Right lung (tissue), 5 donors: ENCODE results near the gene ARHGEF25. TPM values are rescaled to one million over a fixed set of nuclear protein-coding genes. Genes with fewer than 3 reads are reported as not detected.
"Not testable (repeated sequence)": the region's sequence is repeated elsewhere in the genome, so short reads cannot be mapped to it uniquely, and the experiment has no call there.

Experiments
- DNase-seq, 2 donors: peaks; one replicate each; pipeline ENCODE4 v3.0.0-alpha.2; 2013
- polyA plus RNA-seq, 5 donors: library from polyadenylated mRNA; unstranded; fragments of 120-200 nt; gene quantifications; one replicate each; pipeline versions ENCODE4 v1.2.1 to v1.2.3, GENCODE V29; 2013; ENCODE audit warnings: inconsistent platforms in 1 of 5, low replicate concordance in 1 of 5; ENCODE audit not compliant: insufficient read length in 5 of 5, insufficient read depth in 1 of 5

ARHGEF25 gene
- polyA plus RNA-seq, 5 donors: 38.6 to 50.4 (median 46.4) TPM

DNA sequence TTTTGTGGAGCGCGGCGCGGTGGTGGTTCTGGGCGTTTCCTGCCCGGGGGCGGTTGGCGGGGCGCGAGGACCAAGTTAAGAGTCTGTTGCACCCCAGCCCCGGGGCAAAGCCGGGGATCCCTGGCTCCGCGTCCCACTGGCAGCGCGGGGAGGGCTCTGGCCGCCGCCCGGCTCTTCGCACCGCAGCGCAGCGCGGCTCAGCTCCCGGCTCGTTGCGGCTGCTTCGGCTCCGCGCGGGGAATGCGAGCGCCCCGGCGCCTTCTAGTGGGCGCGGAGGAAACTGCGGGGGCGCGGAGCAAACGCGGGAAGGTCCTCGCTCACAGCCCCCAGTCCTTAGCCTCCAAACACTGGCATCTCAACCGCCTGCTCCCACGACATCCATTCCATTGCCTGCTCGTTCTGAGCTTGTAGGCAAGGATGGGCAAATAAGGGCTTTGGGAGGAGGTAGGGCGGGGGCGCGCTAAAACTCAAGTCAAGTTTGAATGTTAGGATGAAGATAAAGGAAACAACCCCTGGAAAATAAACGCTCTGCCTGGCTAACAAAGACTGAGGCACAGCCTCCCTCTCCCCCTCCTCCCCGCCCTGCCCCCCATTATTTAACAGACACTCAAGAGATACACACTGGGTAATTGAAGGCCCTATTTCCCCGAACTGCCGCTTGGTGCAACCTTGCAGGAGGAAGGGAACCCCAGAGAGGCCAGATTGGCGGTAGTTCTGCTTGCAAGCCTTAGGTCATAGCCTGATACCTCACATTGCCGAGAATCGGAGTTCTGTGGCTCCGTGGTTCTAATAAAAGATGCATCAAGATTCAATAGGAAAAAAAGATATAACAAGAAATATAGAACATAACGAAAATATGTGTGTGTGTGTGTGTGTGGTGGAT lies 22.0 kb downstream of the ARHGEF25 start, which contains the start of gene B4GALNT1:
TSS of gene B4GALNT1 (minus strand) at position 244 of the 883 bp plus-strand sequence. CDS start 1,069 bp downstream, outside the sequence.
- peak; percentile 41 to 46 for DNase-seq

DNA sequence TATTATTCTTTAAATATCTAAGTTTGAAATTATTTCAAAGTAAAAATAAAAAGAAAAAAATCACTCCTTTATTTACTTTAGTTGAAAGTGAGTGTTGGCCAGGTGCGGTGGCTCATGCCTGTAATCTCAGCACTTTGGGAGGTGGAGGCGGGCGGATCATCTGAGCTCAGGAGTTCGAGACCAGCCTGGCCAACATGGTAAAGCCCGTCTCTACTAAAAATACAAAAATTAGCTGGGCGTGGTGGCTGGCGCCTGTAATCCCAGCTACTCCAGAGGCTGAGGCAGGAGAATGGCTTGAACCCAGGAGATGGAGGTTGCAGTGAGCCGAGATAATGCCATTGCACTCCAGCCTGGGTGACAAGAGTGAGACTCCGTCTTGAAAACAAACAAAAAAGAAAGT lies 25.5 kb downstream of the ARHGEF25 start:
- DNase-seq: not testable (repeated sequence)

DNA sequence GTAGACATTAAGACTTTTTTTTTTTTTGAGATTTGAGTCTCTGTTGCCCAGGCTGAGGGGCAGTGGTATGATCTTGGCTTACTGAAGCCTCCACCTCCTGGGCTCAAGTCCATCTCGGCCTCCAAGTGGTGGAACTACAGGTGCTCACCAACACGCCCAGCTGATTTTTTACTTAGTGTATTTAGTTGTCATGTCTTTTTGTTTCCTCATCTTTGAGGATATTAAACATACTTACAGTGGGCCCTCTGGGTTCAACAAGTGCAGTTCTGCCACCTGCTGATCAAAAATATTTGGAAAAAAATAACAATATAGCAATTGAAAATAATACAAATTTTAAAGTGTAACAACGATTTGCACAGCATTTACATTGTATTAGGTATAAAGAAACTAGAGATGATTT lies 26.1 kb downstream of the ARHGEF25 start:
- DNase-seq: no peak

DNA sequence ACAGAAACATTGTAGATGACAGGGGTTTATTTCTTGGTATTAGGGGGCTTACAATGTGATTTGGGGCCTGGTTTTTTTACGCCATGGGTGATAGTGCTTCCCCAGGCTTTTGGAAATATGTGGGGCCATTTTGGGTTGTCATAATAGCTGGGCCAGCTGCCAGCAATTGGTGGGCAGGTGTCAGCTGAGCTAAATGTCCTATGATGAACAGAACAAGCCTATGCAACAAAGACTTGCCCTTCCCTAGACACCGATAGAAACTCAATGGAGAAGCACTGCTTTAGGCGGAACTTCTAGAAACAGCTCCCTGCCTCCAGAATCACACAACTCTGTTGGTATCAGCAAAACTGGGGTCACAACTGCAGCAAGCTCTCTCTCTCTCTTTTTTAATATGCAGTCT lies 26.9 kb downstream of the ARHGEF25 start:
- DNase-seq: no peak

GRCh38 chr12:57640175-57641042 lies 29.2 kb downstream of the ARHGEF25 start:
- DNase-seq: no peak

- no peak for DNase-seq
Measured at GRCh38 chr12:57641699-57642442, 30.6 kb downstream of the ARHGEF25 start.

GRCh38 chr12:57645990-57646658 lies 34.9 kb downstream of the ARHGEF25 start:
- DNase-seq: not testable (repeated sequence)

DNA sequence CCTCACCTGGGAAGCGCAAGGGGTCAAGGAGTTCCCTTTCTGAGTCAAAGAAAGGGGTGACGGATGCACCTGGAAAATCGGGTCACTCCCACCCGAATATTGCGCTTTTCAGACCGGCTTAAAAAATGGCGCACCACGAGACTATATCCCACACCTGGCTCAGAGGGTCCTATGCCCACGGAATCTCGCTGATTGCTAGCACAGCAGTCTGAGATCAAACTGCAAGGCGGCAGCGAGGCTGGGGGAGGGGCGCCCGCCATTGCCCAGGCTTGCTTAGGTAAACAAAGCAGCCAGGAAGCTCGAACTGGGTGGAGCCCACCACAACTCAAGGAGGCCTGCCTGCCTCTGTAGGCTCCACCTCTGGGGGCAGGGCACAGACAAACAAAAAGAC lies 35.4 kb downstream of the ARHGEF25 start:
- DNase-seq: not testable (repeated sequence)

- DNase-seq: no peak
Measured at GRCh38 chr12:57654042-57654441, 42.8 kb downstream of the ARHGEF25 start.

GRCh38 chr12:57655541-57656240 lies 44.5 kb downstream of the ARHGEF25 start:
- DNase-seq: no peak

- not testable (repeated sequence) for DNase-seq
Measured at GRCh38 chr12:57656408-57656807, 45.2 kb downstream of the ARHGEF25 start.

GRCh38 chr12:57657744-57658143 lies 46.5 kb downstream of the ARHGEF25 start:
- peak; percentile 28 to 50 for DNase-seq

- no peak for DNase-seq
Measured at GRCh38 chr12:57658890-57659289, 47.7 kb downstream of the ARHGEF25 start.

GRCh38 chr12:57661376-57661775 lies 50.1 kb downstream of the ARHGEF25 start:
- no peak for DNase-seq

- DNase-seq: not testable (repeated sequence)
Measured at GRCh38 chr12:57665066-57665820, 54.0 kb downstream of the ARHGEF25 start.
